K562 (cell line): ENCODE data around the gene ARHGEF7. TPM values are rescaled to one million over a fixed set of nuclear protein-coding genes. Genes with fewer than 3 reads are reported as not detected.

Experiments used
- ATAC-seq: fragments of 200-7000 bp; cut with Tn5 transposase; 3 replicates; pipeline ENCODE4 v1.9.1; 2020; ENCODE audit warnings: moderate library complexity
- BruUV-seq: library from RNA; stranded (reverse); fragments of 400-500 nt; replicated peaks from 2 replicates; lab custom pipeline; 2021; lab: Mats Ljungman, UMichigan
- CTCF ChIA-PET: fragments of 300-600 bp; formaldehyde crosslinking; extraction: SDS; loops from one replicate; lab custom pipeline; 2021; ENCODE audit warnings: low intra/inter-chr PET ratio; lab: Yijun Ruan, JAX
- POLR2A ChIA-PET: fragments of 300-600, 350-650 bp; sonication (Branson Sonifier 250); formaldehyde crosslinking; extraction: SDS; loops from one replicate; lab custom pipeline; 2021; ENCODE audit warnings: antibody characterized with exemption, inconsistent platforms; lab: Yijun Ruan, JAX
- DNase-seq, 4 experiments: peaks; one replicate each; pipeline versions ENCODE4 v3.0.0 to v3.0.0-alpha.2; 2011 to 2018; ENCODE audit warnings: low spot score in 3 of 4, mixed read lengths in 3 of 4; ENCODE audit errors: extremely low read depth in 1 of 4
- FAIRE-seq: peaks from 2 replicates; lab custom pipeline; 2011; peaks lifted over from hg19 to GRCh38; lab: Jason Lieb, UNC
- H2AFZ ChIP-seq: 2 replicates; pipeline ENCODE4 v1.6.0; 2011; ENCODE audit warnings: low read depth, low read length, control low read depth, inconsistent platforms
- H3K27ac ChIP-seq: fragments of 200-600 bp; 3 replicates; pipeline ENCODE4 v1.8.0; 2011; ENCODE audit warnings: low read depth, mild to moderate bottlenecking, control low read depth, inconsistent platforms, low read length, moderate library complexity, mixed read lengths; ENCODE audit errors: extremely low read depth
- H3K27me3 ChIP-seq, 2 experiments: fragments of 300-600 bp in 1 of 2; 2 replicates in 1 of 2; 3 replicates in 1 of 2; pipeline versions ENCODE4 v1.6.0 to v1.8.0; 2011; ENCODE audit warnings: inconsistent platforms in 2 of 2, low read length in 2 of 2, mild to moderate bottlenecking in 1 of 2, mixed read lengths in 1 of 2, moderate library complexity in 1 of 2; ENCODE audit not compliant: control insufficient read depth in 2 of 2, insufficient read depth in 2 of 2
- H3K36me3 ChIP-seq: fragments of 300-600 bp; 3 replicates; pipeline ENCODE4 v1.8.0; 2011; ENCODE audit warnings: mild to moderate bottlenecking, low read length, inconsistent platforms; ENCODE audit not compliant: control insufficient read depth, insufficient read depth
- H3K4me1 ChIP-seq, 2 experiments: fragments of 200-600 bp in 1 of 2; replicated peaks in 1 of 2; 2 replicates in 1 of 2; 3 replicates in 1 of 2; pipeline versions ENCODE4 v1.5.1 to v1.8.0; 2011; ENCODE audit warnings: inconsistent platforms in 2 of 2, low read length in 2 of 2, mild to moderate bottlenecking in 1 of 2, mixed read lengths in 1 of 2, moderate library complexity in 1 of 2; ENCODE audit not compliant: control insufficient read depth in 2 of 2, insufficient read depth in 2 of 2
- H3K4me2 ChIP-seq: 2 replicates; pipeline ENCODE4 v1.6.1; 2011; ENCODE audit warnings: low read length, control low read depth, inconsistent platforms, mixed read lengths; ENCODE audit not compliant: insufficient read depth
- H3K4me3 ChIP-seq: fragments of 200-600 bp; sonication (generic), shearing (Covaris generic); 2 replicates; pipeline ENCODE4 v1.5.1; 2016; ENCODE audit warnings: control low read depth, inconsistent platforms
- H3K79me2 ChIP-seq: fragments of 200-600 bp; 3 replicates; pipeline ENCODE4 v1.8.0; 2011; ENCODE audit warnings: low read length, inconsistent platforms; ENCODE audit not compliant: control insufficient read depth, insufficient read depth
- H3K9ac ChIP-seq, 2 experiments: 2 replicates each; pipeline versions ENCODE4 v1.6.0 to v1.6.1; 2011; ENCODE audit warnings: low read depth in 2 of 2, low read length in 2 of 2, control low read depth in 1 of 2, inconsistent platforms in 1 of 2, mild to moderate bottlenecking in 1 of 2, mixed read lengths in 1 of 2; ENCODE audit not compliant: insufficient read depth in 1 of 2
- H3K9me1 ChIP-seq: one replicate; pipeline ENCODE4 v1.6.0; 2011; ENCODE audit warnings: inconsistent platforms, mild to moderate bottlenecking, low read length, moderate library complexity; ENCODE audit not compliant: control insufficient read depth, insufficient read depth
- H3K9me3 ChIP-seq: replicated peaks from 2 replicates; pipeline ENCODE4 v1.5.1; 2011; ENCODE audit warnings: low read depth, low read length, inconsistent platforms; ENCODE audit not compliant: control insufficient read depth, insufficient read depth
- H4K20me1 ChIP-seq: replicated peaks from 2 replicates; pipeline ENCODE4 v1.6.1; 2011; ENCODE audit warnings: low read length, inconsistent platforms, mixed read lengths; ENCODE audit not compliant: control insufficient read depth, insufficient read depth
- EP300 ChIP-seq: IDR thresholded peaks from 2 replicates; pipeline ENCODE4 v1.6.1; 2012; ENCODE audit warnings: low read length, improper control_type of control experiment
- NFXL1 ChIP-seq: fragments of 450-650 bp; formaldehyde crosslinking; IDR thresholded peaks from 2 replicates; pipeline ENCODE4 v1.4.0; 2021; ENCODE audit warnings: mild to moderate bottlenecking
- ZBTB34 ChIP-seq: fragments of 250-450 bp; sonication (Bioruptor Pico); IDR thresholded peaks from 2 replicates; pipeline ENCODE4 v1.8.0; 2021; ENCODE audit warnings: mild to moderate bottlenecking, moderate library complexity
- ZNF644 ChIP-seq: fragments of 200-800 bp; sonication (Bioruptor generic); IDR thresholded peaks from 2 replicates; pipeline ENCODE4 v1.6.1; 2016; ENCODE audit warnings: low read depth, missing genetic modification characterization, missing compliant biosample characterization
- WGBS: fragments of 100-300 bp; shearing (Covaris generic); methylation state at CpG from one replicate; pipeline ENCODE4 v1.1.6; 2016; ENCODE audit warnings: low coverage, mixed read lengths; ENCODE audit not compliant: insufficient coverage; ENCODE audit errors: missing lambda C conversion rate; 5-methylcytosine and 5-hydroxymethylcytosine counted together
- in situ Hi-C: fragments of 300-500 bp; cut with MboI; formaldehyde crosslinking; loops from 4 replicates; pipeline ENCODE4 v1.15.0; 2018; ENCODE audit warnings: inconsistent platforms, mixed read lengths
- intact Hi-C: fragments of 100-400 bp; cut with micrococcal nuclease; formaldehyde crosslinking; loops from 2 replicates; pipeline ENCODE4 v1.14.2; 2022
- polyA plus RNA-seq, 8 experiments: library from polyadenylated mRNA; depleted of rRNA in 4 of 8; stranded (reverse) in 5 of 8; unstranded in 3 of 8; fragments of >200 nt; fragmentation: Nextera tagmentation in 2 of 8; fragmentation: Illumina TruSeq in 1 of 8; extraction: Ambion mirVana in 2 of 8; extraction: Trizol in 1 of 8; gene quantifications; 2 replicates each; pipeline versions ENCODE4 v1.2.1 to v1.2.3, GENCODE V29; 2011 to 2014; ENCODE audit warnings: inconsistent platforms in 1 of 8, missing spikeins in 1 of 8
- total RNA-seq, 7 experiments: library from RNA; depleted of rRNA in 6 of 7; stranded (reverse); fragments of >200 nt in 6 of 7; fragmentation: Illumina TruSeq in 2 of 7; extraction: Trizol in 2 of 7; gene quantifications; 2 replicates each; pipeline versions ENCODE4 v1.2.1 to v1.2.3, GENCODE V29; 2011 to 2021; ENCODE audit warnings: low replicate concordance in 1 of 7
- TF ChIP-seq, protein P1 (sequence below): fragments of 250-450 bp; sonication (Bioruptor Pico); IDR thresholded peaks from 2 replicates; pipeline ENCODE4 v1.4.0; 2020; ENCODE audit warnings: borderline replicate concordance

ARHGEF7 gene
- total and polyA plus RNA-seq, 9 of the 15 experiments (the other 6 are each of a cell fraction or from before 2014, with no cell fraction given), result 2.1 to 26.8 (median 17.5) TPM

DNA sequence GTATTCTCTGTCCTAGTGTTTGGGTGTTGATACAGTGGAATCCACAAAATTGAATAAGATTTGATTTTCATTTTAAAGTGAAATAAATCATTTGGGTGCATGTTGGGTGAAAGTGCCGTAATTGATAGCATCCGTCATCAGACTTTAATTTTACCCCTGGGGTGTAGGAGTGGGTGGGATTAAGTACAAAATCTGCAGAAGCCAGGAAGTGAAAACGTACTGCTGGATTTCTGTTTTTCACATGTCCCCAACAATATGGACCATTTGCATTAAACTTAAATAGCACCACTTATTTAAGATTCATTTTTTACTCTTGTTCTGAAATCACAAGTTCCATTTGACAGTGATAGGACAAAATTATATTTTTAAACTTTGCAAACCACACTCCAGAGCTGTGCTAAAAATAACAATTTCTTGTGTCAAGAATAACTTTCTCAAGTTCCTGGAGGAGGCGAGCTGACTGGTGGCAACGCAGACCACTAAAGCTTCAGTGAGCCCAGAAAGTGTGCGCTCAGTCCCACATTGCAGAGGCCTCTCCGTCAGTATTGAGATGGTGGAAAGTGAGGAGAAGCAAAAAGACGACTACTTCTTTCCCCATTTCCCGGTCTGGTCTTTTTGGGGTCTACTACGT lies 71.3 kb downstream of the ARHGEF7 start:
- POLR2A ChIA-PET, result interaction anchor here (0.7 kb wide), 1 partner anchor 235 kb away, joined by 3 read pairs; no protein-coding TSS in a partner anchor
- DNase-seq, result no peak
- in situ Hi-C loops, result no loop called here
- CTCF ChIA-PET, result no interaction called here
- Histone ChIP-seq H3K9me3 (no peaks in the 10 kb centered on the region), H3K9me1 (no peaks in the 10 kb centered on the region), H3K4me1 (no peaks in the 10 kb centered on the region; a peak in 1 of 5 replicates), H2AFZ (no peak overlapping the region), H3K27ac (no peak overlapping the region), H3K36me3 (no peaks in the 10 kb centered on the region), H3K27me3 (no peaks in the 10 kb centered on the region), H3K4me2 (no peak overlapping the region), H3K9ac (no peak overlapping the region), H3K4me3 (no peak overlapping the region), H3K79me2 (peaks cover 68% of the 10 kb centered on the region), H4K20me1 (no peaks in the 10 kb centered on the region; the same call in 1 of the 2 replicates)
- BruUV-seq, result no TSS peak
- no peak for ATAC-seq
- 94% methylated on average over 7 of the region's 10 CpGs for WGBS
- no peak for TF ChIP-seq ZNF644
- TF ChIP-seq NFXL1 (CRISPR knock-in tag), result no peak
- no peak for FAIRE-seq
- intact Hi-C loops, result no loop called here

DNA sequence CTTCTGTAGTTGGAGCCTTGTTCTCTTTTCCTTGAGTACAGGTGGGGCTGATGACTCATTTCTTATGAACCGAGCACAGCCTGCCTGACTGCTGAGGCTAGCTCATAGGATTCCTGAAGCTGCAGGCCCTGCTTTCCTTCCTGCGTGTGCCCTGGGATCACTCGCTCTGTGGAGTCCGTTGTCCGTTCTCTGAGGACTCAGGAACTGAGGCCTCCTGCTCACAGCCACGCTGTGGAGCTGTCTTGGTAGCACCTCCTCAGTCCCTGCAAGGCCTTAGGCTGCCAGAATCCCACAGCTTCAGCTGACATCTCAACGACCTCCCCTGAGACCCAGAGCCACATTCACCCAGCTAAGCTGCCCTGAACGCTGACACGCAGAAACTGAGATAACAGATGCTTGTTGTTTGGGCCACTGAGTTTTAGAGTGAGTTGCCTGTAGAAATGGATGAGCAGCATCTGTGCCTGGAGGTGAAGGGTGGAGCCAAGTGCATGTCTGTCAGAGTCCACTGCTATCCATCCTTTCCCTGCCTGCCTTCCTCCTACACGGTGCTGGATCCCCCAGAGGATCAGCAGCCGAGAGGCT lies 72.9 kb downstream of the ARHGEF7 start:
- intact Hi-C loops (no loop called here), in situ Hi-C loops (no loop called here)
- no peak for TF ChIP-seq EP300
- TF ChIP-seq, protein P1, sequence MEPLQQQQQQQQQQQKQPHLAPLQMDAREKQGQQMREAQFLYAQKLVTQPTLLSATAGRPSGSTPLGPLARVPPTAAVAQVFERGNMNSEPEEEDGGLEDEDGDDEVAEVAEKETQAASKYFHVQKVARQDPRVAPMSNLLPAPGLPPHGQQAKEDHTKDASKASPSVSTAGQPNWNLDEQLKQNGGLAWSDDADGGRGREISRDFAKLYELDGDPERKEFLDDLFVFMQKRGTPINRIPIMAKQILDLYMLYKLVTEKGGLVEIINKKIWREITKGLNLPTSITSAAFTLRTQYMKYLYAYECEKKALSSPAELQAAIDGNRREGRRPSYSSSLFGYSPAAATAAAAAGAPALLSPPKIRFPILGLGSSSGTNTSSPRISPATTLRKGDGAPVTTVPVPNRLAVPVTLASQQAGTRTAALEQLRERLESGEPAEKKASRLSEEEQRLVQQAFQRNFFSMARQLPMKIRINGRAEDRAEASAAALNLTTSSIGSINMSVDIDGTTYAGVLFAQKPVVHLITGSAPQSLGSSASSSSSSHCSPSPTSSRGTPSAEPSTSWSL, result no peak
- TF ChIP-seq ZBTB34 (CRISPR knock-in tag), result no peak
- POLR2A ChIA-PET, result no interaction called here
- H3K9ac ChIP-seq, result no peak overlapping the region
- no peaks in the 10 kb centered on the region; the same call in 1 of the 2 replicates for H4K20me1 ChIP-seq
- H3K27me3 ChIP-seq, result no peaks in the 10 kb centered on the region
- CTCF ChIA-PET, result no interaction called here
- no peak for ATAC-seq
- no peaks in the 10 kb centered on the region for H3K9me1 ChIP-seq
- DNase-seq, result no peak
- whole genome bisulfite sequencing, result 72% methylated on average over 8 of the region's 11 CpGs
- no peak overlapping the region for H3K4me2 ChIP-seq
- H3K79me2 ChIP-seq, result peaks cover 52% of the 10 kb centered on the region
- no peak overlapping the region for H3K4me3 ChIP-seq
- H3K36me3 ChIP-seq, result no peaks in the 10 kb centered on the region
- H3K27ac ChIP-seq, result no peak overlapping the region
- no peaks in the 10 kb centered on the region; a peak in 1 of 5 replicates for H3K4me1 ChIP-seq
- BruUV-seq, result no TSS peak
- H2AFZ ChIP-seq, result no peak overlapping the region
- H3K9me3 ChIP-seq, result no peaks in the 10 kb centered on the region
- no peak for FAIRE-seq
